OCI-LY3 (cell line): Measurements from ENCODE around the gene ZSWIM7.

Experiments used
- CTCF ChIP-seq: fragments of 200-600, 300-600 bp; sonication (generic); IDR thresholded peaks from 2 replicates; pipeline ENCODE4 v1.5.1; 2014; ENCODE audit warnings: antibody characterized with exemption, low read length, low read depth
- EZH2phosphoT487 ChIP-seq: fragments of 200-600 bp; shearing (Covaris generic); IDR thresholded peaks from 2 replicates; pipeline ENCODE4 v1.6.1; 2018; ENCODE audit warnings: antibody characterized with exemption, mixed run types, low read depth

GRCh38 chr17:15931394-15931793 is 68.1 kb downstream of the ZSWIM7 start:
- TF ChIP-seq CTCF: no peak
- no peak for TF ChIP-seq EZH2phosphoT487
